T47D (cell line): Measurements from ENCODE around the gene FAM24B.
"Not testable (repeated sequence)": the region's sequence is repeated elsewhere in the genome, so short reads cannot be mapped to it uniquely, and the experiment has no call there.

ENCODE experiments used
- DNase-seq, 2 experiments: peaks; one replicate each; pipeline versions ENCODE4 v3.0.0 to v3.0.0-alpha.2; 2011 to 2012; ENCODE audit warnings: low read depth in 1 of 2, low spot score in 1 of 2
- JUND ChIP-seq: IDR thresholded peaks from 2 replicates; pipeline ENCODE4 v1.6.1; 2012; ENCODE audit warnings: low read depth
- in situ Hi-C: cut with HindIII; loops from 2 replicates; pipeline ENCODE4 v1.10.0; 2016; ENCODE audit warnings: low sequenced_read_pairs, low pct_unique_long_range_greater_than_20kb

FAM24B gene

GRCh38 chr10:122879339-122880273 is at the start of gene FAM24B:
Gene FAM24B (minus strand): TSS chr10:122879581. CDS start chr10:122850515, 29,066 bp downstream.
- TF ChIP-seq JUND, result no peak
- DNase-seq, result peak; percentile 86 to 98
- in situ Hi-C loops, result no loop called here

DNA sequence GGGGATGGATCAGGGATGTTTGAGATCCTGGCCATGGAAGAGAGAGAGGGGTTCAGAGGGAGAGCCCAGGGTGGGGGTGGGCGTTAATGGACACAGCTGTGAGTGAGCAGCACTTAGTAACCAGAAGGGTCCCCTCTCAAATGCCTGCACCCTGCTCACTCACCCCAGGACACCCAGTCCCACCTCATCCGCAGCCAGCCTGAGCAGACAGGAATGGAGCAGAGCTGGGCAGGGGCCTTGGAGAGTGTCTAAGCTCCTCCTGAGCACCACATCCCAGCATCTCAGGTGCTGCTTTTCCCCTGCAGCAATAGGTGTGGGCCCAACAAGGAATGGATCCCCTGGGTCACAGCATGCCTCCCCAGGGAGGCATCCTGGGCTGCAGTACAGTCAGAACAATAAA is 36.3 kb upstream of the FAM24B start:
- no peak for TF ChIP-seq JUND
- in situ Hi-C loops, result no loop called here
- DNase-seq, result no peak

DNA sequence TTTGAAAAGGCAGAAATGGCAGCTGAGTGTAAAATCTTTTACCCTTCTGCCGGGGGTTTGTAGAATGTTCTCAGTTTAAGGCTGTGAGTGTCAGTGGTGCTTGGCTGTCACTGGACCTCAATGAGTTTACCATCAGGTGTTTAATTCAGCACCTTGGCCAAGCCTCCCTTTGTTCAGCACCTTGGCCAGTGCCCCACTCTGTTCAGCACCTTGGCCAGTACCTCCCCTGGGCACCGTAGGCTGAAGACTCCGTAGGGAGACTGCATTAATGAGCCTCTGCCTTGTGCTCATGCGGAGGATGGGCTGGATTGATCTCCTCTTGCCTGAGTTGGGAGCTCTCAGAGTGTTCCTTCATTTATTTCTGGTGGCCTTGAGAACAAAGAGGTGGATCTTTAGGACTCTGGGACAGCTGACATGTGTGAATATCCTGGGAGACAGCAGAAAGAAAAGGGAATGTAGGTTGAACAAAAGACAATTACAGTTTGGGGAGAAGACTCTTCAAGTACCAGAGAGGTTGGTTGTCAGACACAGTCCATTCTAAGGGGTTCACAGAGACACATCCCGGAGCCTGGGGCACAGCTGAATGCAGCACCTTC is 32.6 kb upstream of the FAM24B start:
- no peak for TF ChIP-seq JUND
- in situ Hi-C loops, result no loop called here
- DNase-seq, result peak; percentile 25 to 79

GRCh38 chr10:122910310-122910709 is 30.9 kb upstream of the FAM24B start, which contains the start of gene FAM24A:
Gene FAM24A (plus strand): TSS chr10:122910610. CDS start chr10:122911635, 1,025 bp downstream.
- in situ Hi-C loops, result no loop called here
- DNase-seq, result no peak
- no peak for TF ChIP-seq JUND

GRCh38 chr10:122903861-122904260 is 24.5 kb upstream of the FAM24B start:
- DNase-seq, in situ Hi-C loops: not testable (repeated sequence)

DNA sequence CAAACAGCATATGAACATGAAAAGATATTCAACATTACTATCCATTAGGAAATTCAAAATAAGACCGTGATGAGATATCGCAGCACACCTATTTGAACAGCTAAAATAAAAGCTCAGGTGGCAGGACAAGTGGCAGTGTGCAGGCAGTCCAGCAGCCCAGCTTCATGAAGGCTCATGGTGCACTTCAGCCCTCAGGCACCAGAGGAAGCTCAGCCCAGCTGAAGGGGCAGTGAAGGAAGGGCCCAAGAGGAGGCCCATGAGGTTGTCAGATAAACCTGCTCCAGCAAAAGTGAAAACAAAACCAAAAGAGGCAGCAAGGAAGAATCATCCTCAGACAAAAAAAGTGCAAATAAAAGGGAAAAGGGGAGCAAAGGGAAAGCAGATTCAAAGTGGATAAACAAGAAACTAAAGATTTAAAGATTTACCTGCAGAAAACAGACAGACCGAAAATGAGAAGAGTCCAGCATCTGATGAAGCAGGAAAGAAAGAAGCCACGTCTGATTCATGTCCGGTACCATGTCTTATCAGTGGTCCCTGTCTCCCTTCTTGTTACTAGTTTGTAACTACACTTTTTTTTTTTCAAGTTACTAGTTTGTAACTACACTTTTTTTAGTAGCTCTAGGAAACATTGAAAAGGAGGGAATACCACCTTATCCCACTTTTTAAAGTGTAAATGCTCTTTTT is 15.0 kb upstream of the FAM24B start:
- in situ Hi-C loops, result no loop called here
- DNase-seq, result no peak
- no peak for TF ChIP-seq JUND

DNA sequence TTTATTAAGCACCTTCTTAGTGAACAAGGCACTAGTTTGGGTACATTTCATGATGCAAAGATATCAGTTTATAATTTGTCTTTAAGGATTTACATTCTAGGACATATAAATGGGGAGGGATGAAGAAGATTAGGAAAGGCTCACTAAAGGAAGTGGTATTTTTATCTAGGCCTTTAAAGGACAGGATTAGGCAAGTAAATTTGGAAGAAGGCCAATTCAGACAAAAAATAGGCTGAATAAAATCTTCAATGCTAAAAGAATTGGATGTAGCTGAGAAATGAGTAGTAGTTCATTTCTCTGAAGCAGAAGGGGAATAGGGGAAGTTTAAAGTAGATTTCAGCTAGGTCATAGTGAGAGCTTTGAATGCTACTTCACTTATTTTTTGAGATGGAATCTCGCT is 4.8 kb upstream of the FAM24B start:
- no peak for DNase-seq
- TF ChIP-seq JUND, result no peak
- in situ Hi-C loops, result no loop called here

DNA sequence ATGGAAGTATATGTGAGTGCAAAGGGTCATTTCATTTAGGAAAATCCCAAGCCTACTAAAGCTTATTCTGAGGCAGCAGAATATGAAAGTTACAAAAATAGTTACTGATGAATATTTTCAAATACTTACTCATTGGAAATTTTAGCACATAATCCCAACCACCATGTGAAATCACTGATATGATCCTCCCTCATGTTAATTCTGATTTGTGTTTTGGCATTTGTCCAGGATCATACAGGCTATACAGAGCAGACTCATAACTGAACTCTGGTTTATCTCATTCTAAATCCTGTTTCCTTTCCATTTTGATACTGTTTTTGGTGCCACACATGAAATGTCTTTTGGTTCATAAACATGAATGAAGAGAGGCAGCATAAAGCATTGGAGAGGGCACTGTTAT is 3.4 kb upstream of the FAM24B start:
- no peak for DNase-seq
- in situ Hi-C loops, result no loop called here
- TF ChIP-seq JUND, result no peak

DNA sequence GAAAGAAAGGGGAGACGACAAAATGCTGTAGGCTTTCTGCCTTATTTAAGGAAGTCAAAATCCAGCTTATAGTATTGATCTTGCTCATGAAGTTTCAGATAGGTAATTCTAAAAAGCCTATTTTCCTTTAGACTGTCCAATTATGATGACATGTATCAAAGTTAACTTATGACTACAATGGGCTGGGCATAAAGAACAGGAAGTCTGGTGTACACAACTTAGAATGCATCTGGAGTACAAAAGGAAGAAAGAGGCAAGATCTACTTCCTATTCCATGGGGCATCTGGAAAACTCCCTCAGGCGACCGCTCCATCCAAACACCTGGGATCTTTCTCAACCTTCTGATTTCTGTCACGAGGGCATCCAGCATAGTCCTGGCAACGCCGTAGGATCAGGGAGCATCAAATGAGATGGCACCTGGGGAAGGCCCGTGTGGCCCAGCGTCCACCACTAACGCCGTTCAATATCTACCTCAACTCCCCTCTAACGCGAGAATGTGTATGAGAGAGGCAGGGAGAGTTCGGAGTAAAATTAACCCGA is 512 bp downstream of the FAM24B start:
- no peak for DNase-seq
- TF ChIP-seq JUND, result no peak
- in situ Hi-C loops, result no loop called here

- in situ Hi-C loops, result no loop called here
- no peak for TF ChIP-seq JUND
- DNase-seq, result no peak
These were observed 2.1 kb downstream of the FAM24B start for GRCh38 chr10:122877264-122877663.

- TF ChIP-seq JUND, result no peak
- in situ Hi-C loops, result no loop called here
- no peak for DNase-seq
These were observed 2.9 kb downstream of the FAM24B start for GRCh38 chr10:122876467-122876855.

- no peak for TF ChIP-seq JUND
- in situ Hi-C loops, result no loop called here
- no peak for DNase-seq
These were observed 3.4 kb downstream of the FAM24B start for GRCh38 chr10:122875843-122876466.

DNA sequence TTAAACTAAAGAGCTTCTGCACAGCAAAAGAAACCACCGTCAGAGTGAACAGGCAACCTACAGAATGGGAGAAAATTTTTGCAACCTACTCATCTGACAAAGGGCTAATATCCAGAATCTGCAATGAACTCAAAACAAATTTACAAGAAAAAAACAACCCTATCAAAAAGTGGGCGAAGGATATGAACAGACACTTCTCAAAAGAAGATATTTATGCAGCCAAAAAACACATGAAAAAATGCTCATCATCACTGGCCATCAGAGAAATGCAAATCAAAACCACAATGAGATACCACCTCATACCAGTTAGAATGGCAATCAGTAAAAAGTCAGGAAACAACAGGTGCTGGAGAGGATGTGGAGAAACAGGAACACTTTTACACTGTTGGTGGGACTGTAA is 7.4 kb downstream of the FAM24B start:
- DNase-seq, in situ Hi-C loops: not testable (repeated sequence)

DNA sequence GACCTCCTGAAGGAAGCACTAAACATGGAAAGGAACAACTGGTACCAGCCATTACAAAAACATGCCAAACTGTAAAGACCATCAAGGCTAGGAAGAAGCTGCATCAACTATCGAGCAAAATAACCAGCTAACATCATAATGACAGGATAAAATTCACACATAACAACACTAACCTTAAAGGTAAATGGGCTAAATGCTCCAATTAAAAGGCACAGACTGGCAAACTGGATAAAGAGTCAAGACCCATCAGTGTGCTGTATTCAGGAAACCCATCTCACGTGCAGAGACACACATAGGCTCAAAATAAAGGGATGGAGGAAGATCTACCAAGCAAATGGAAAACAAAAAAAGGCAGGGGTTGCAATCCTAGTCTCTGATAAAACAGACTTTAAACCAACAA is 10.6 kb downstream of the FAM24B start:
- DNase-seq, in situ Hi-C loops: not testable (repeated sequence)

- in situ Hi-C loops, DNase-seq: not testable (repeated sequence)
These were observed 12.5 kb downstream of the FAM24B start for GRCh38 chr10:122866757-122867482.
